WTC11 (cell line): ENCODE results near the gene FAM13A.

ENCODE experiments used
- ATF2 ChIP-seq: sonication (generic); formaldehyde crosslinking; IDR thresholded peaks from 2 replicates; pipeline ENCODE4 v1.8.1; 2022; ENCODE audit warnings: low read depth, missing genetic modification reagents, borderline replicate concordance
- CREM ChIP-seq: sonication (generic); formaldehyde crosslinking; IDR thresholded peaks from 2 replicates; pipeline ENCODE4 v1.8.1; 2022; ENCODE audit warnings: mild to moderate bottlenecking, missing genetic modification reagents, moderate library complexity
- CTCF ChIP-seq: fragments of 200-600 bp; IDR thresholded peaks from 2 replicates; pipeline ENCODE4 v1.8.0; 2022; ENCODE audit warnings: antibody characterized with exemption
- NFYB ChIP-seq: sonication (generic); formaldehyde crosslinking; conservative IDR thresholded peaks from 2 replicates; pipeline ENCODE4 v1.8.0; 2022; ENCODE audit warnings: low read depth, missing genetic modification reagents

- TF ChIP-seq CREM = no peak
- no peak for TF ChIP-seq ATF2 (CRISPR knock-in tag)
- TF ChIP-seq CTCF = no peak
- no peak for TF ChIP-seq NFYB (CRISPR knock-in tag)
These were observed 197.7 kb downstream of the FAM13A start for GRCh38 chr4:88859191-88859812.
